BJ (cell line): Measurements from ENCODE around the gene TTLL11. TPM values are rescaled to one million over a fixed set of nuclear protein-coding genes. Genes with fewer than 3 reads are reported as not detected.

Source experiments
- CTCF ChIA-PET: fragments of 350-600 bp; formaldehyde crosslinking; extraction: SDS; loops from one replicate; lab custom pipeline; 2021; ENCODE audit warnings: antibody characterized with exemption, inconsistent platforms; lab: Yijun Ruan, JAX
- POLR2A ChIA-PET: fragments of 300-600 bp; sonication (Branson Sonifier 250); formaldehyde crosslinking; extraction: SDS; loops from one replicate; lab custom pipeline; 2021; ENCODE audit warnings: antibody characterized with exemption; lab: Charles Lee
- DNase-seq: peaks from one replicate; pipeline ENCODE4 v3.0.0-alpha.2; 2011; ENCODE audit warnings: low read depth
- H3K27me3 ChIP-seq: 2 replicates; pipeline ENCODE4 v1.6.0; 2011; ENCODE audit warnings: low read length; ENCODE audit not compliant: control insufficient read depth, insufficient read depth
- H3K36me3 ChIP-seq: 2 replicates; pipeline ENCODE4 v1.5.1; 2011; ENCODE audit warnings: low read length; ENCODE audit not compliant: control insufficient read depth, insufficient read depth
- H3K4me3 ChIP-seq: 2 replicates; pipeline ENCODE4 v1.5.1; 2011; ENCODE audit warnings: low read depth, mild to moderate bottlenecking, control low read depth, low read length
- polyA plus RNA-seq: library from polyadenylated mRNA; depleted of rRNA; stranded (reverse); fragments of >200 nt; gene quantifications from 2 replicates; pipeline ENCODE4 v1.2.3, GENCODE V29; 2011
- TF ChIP-seq, protein P1 (sequence below): IDR thresholded peaks from 2 replicates; pipeline ENCODE4 v1.5.1; 2011; ENCODE audit warnings: low read depth, mild to moderate bottlenecking, control low read depth, inconsistent platforms, low read length, moderate library complexity; ENCODE audit not compliant: insufficient read depth

TTLL11 gene
- polyA plus RNA-seq, 1 experiment, result 5.6 TPM

DNA sequence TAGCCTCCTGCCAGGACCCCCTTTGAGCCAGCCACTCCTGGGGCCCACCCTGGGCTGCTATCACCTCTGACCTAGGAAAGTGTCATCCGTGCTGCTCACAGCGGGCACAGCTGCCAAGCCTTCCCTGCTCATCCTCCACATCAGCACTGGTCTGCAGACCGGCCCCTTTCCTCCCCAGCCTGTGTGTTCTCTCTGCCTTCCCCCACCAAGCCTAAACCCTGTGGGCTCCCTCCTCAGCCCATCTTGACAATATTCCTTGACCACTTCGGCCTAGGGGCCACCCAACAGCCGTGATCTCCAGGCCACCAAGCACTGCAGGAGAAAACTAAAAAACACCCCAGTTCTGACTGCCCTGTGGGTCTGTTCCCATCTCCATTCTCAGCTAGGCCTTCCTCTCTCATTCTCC lies 306.6 kb downstream of the TTLL11 start:
- DNase-seq, result no peak
- no peak overlapping the region for H3K4me3 ChIP-seq
- TF ChIP-seq, protein P1, sequence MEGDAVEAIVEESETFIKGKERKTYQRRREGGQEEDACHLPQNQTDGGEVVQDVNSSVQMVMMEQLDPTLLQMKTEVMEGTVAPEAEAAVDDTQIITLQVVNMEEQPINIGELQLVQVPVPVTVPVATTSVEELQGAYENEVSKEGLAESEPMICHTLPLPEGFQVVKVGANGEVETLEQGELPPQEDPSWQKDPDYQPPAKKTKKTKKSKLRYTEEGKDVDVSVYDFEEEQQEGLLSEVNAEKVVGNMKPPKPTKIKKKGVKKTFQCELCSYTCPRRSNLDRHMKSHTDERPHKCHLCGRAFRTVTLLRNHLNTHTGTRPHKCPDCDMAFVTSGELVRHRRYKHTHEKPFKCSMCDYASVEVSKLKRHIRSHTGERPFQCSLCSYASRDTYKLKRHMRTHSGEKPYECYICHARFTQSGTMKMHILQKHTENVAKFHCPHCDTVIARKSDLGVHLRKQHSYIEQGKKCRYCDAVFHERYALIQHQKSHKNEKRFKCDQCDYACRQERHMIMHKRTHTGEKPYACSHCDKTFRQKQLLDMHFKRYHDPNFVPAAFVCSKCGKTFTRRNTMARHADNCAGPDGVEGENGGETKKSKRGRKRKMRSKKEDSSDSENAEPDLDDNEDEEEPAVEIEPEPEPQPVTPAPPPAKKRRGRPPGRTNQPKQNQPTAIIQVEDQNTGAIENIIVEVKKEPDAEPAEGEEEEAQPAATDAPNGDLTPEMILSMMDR, result no peak
- peaks cover 16% of the 10 kb centered on the region for H3K36me3 ChIP-seq
- ChIA-PET POLR2A (no interaction called here), CTCF (no interaction called here)
- H3K27me3 ChIP-seq, result no peaks in the 10 kb centered on the region

DNA sequence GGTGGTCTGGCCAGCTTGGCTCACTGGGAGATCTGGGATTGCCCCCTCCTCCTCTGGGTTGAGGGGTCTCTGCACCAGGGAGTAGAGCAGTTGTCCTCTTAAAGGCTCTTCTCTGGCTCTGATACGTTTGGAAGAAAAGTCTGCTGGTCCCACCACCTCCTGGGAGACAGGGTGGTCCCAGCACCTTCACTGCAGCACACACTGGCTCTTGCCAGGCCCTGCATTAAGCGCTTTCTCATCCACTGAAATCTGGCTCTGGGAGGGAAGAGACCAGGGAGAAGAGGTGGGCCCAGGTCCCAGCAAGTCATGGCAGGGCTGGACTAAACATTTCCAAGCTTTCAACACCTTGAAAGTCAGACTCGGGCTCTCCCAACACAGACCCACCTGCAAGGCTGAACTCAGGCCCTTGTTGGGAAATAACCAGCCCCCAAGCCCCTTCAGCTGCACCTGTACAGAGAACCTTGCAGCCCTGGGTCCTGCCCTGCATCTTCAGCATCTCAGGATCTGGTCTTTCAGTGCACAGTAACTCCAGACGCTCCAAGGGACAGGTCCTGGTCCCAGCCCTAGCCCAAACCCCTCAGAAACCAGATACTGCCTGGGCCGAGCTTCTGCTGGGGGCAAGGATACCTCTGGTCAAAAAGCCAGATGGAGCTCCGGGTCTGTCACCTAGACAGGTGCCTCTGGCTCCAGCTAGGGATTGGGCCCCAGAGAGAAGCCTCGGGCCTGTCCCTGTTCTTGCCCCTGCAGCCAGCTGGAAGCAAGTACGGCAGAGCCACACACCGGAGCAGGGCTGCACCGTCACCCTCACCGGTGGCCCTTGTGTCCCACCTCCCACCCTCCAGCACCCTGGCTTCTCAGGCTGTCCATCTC lies 307.2 kb downstream of the TTLL11 start:
- ChIA-PET POLR2A (no interaction called here), CTCF (no interaction called here)
- Histone ChIP-seq H3K36me3 (peaks cover 20% of the 10 kb centered on the region), H3K4me3 (no peak overlapping the region), H3K27me3 (no peaks in the 10 kb centered on the region)
- DNase-seq, result no peak
- TF ChIP-seq, protein P1, result no peak

DNA sequence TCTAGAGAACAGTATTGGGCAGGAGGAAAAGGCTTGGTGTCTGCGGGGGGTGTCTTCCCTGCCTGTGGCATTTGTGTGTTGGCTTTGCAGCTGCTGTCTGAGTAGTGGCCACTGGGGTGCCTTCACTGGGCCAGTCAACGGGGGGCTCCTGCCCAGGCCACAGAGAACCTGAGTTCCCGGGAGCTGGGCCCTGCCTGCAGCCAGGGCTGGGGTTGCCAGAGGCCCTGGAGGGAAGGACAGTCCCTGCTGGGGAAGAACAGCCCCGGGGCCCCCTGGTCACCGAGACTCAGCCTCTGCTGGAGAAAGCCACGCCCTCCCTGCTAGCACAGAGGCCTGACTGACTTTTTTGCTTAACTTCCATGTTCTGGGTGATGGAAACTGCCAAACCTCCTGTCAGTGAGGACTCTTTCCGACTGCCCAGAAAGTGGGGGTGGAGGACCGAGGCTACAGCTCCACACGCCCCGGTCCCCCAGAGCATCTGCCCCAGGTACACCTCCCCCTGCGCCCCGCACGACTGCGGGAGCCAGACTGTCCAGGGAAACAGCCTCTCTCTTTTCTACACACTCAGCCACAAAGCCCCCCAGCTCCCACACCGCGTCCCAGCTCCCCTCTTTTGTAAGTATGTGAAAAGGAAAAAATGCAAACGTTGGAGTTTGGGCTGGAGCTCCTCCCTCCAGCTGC lies 308.2 kb downstream of the TTLL11 start:
- TF ChIP-seq, protein P1, result no peak
- DNase-seq, result no peak
- no peaks in the 10 kb centered on the region for H3K27me3 ChIP-seq
- no peak overlapping the region for H3K4me3 ChIP-seq
- POLR2A ChIA-PET, result no interaction called here
- CTCF ChIA-PET, result interaction anchor here (0.6 kb wide), 1 partner anchor 80 kb away, joined by 3 read pairs; no protein-coding TSS in a partner anchor
- peaks cover 21% of the 10 kb centered on the region for H3K36me3 ChIP-seq

DNA sequence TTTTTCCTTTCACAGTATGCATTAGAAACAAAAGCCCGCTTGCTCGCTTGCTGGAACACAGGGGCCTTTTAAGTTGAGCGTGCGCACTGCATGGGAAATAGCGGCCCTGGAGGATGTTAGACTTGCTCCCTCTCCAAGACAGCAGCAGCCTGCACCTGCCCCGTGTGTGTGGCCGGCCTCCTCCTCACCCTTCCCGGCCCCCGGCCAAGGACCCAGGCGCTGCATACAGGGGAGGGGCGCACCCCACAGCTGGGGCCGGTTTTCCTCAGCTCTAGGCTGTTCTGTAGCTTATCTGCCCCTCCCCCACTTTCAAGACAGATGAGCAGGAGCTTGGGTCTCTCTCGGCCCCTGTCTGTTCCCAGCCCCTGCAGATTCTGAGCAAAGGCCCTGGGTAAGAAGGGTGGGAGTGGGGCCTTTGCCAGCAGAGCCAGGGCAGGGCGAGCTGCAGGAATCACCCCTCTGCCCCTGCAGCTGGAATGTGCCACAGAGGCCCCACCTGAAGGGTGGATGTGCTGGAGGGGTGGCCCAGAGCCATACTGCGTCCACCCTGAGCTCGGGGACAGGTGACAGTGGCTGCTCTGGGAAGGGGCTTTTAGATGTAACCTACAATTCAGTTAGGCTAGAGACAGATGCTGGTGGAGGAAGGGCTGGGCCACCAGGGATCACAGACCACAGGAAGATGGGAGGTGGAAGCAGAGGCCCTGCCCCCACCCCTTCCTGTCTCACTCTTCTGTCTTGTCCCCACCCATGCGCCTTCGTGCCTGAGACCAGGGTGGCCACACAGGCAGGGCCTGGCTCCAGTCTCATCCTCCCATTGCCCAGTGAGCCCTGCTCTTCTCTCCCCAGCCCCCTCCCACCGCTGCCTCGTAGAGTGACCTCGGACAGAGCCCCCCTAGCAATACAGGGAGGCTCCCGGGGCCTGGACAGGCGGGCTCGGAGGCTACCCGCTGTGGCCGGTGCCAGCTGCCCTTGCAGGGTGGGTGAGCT lies 309.3 kb downstream of the TTLL11 start:
- CTCF ChIA-PET, result no interaction called here
- TF ChIP-seq, protein P1, result no peak
- Histone ChIP-seq H3K36me3 (peaks cover 23% of the 10 kb centered on the region), H3K4me3 (no peak overlapping the region), H3K27me3 (no peaks in the 10 kb centered on the region)
- POLR2A ChIA-PET, result no interaction called here
- no peak for DNase-seq
